ELR (cell line): ENCODE measurements around the gene RGS6.
A peak's percentile ranks its signal among the peaks of the same experiment; 100 is the strongest.

Experiments used
- DNase-seq: peaks from one replicate; pipeline ENCODE4 v3.0.0-alpha.2; 2015; ENCODE audit warnings: low read depth

The RGS6 gene

DNA sequence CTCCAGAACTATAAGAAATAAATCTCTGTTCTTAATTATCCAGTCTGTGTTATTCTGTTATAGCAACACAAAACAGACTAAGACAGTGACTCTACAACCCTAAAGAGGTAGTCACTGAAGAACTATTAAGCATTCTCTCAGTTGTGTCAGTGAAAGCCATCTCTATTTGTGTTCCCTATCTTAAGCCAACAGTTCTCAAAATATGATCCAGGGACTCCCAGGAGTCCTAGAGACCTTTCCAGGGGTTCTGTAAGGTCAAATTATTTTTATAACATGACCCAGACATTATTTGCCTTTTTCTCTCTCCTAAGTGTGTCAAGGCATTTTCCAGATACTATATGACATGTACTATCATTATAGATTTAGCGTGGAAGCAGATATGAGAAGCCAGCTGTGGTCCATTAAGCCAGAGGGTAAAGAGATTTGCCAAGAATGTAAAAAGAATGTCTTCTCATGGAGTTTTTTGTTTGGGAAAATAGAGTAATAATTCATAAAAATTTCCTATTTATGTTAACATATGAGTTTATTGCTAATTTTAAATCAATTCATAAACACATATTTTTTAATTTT lies 315.8 kb downstream of the RGS6 start:
- DNase-seq = no peak

DNA sequence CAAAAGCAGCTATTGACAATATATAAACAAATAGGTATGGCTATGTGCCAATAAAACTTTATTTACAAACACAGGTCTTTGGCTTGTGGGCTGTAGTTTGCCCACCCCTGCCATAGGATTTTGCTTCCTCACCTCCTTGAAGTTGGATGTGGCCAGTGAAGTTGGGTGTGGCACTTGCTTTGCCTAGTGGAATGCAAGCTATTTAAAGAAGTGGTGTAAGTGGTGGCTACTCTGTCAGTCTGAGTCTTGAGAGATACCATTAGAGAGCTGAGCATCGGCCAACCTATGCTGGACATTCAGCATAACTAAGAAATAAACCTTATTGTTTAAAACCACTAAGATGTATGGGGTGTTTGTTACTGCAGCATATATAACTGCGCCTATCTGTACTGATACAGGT lies 321.3 kb downstream of the RGS6 start:
- no peak for DNase-seq

DNA sequence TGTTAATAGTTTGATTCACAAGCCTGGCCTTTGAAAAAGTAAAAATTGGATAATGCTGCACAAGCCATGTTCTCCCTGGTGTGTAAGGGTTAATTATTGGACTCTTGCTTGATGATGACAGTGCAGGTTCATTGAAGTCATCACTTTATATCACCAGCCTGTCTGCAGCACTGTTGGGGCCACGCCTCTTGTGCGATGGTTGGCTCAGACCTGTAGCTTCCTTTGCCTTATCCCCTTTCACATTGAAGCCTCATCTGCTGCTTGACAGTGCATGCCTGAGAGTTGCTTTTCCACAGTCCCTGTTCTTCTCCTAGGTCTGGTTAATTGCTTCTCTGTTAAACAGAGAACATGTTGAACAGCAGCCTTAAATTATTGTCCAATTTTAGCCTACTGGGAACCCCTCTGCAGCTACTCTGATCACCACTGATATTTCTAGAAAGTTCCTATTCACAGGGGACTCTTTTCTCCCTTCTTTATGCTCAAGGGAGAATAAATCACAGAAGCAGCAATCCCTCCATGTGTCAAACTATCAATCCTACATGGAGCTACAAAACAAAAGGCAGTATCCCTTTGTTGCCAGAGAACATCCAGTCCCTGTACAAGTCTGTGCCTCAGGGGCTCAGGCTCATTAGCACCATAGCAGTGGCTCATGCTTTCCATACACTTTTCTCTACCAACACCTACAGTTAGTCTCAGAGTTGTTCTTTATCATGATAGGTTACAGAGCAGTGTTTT lies 322.1 kb downstream of the RGS6 start:
- DNase-seq = no peak

DNA sequence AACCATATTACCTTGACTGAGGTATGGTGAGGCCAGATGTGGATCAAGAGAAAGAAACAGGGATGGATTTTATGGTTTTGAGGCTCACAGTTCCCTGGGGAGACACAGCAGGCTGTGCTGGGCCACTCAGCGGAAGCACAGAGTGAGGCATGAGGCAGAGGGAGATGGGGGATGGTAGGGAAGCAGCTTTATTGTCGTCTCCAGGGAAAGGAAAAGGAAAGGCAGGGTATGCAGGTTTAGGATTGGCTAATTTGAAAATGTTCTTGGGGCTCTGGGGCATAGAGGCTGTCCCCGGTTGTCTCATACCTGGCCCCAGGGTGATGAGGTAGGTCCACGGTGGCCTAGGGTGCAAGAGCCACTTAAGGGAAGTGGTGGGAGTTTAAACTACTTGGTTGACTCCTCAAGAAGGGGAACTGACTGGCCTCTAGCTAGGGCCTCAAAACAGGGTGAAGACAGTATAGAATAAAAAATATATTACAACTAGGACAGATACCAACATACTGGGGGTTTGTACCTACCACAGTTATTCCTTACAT lies 322.8 kb downstream of the RGS6 start:
- no peak for DNase-seq

DNA sequence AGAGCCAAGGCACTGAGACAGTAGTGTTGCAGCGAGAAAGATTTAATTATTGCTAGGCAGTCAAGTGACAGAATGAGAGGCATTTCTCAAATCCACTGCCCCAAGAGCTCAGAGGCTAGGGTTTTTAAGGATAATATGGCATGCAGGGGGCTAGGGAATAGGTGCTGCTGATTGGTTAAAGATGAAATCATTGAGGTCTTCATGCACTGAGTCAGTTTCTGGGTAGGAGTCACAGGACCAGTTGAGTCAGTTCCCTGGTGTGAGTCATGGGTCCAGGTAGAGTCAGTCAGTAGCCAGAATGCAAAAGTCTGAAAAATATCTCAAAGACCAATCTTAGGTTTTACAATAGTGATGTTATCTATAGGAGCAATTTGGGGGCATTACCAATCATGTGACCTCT lies 323.8 kb downstream of the RGS6 start:
- DNase-seq = peak; percentile 56

DNA sequence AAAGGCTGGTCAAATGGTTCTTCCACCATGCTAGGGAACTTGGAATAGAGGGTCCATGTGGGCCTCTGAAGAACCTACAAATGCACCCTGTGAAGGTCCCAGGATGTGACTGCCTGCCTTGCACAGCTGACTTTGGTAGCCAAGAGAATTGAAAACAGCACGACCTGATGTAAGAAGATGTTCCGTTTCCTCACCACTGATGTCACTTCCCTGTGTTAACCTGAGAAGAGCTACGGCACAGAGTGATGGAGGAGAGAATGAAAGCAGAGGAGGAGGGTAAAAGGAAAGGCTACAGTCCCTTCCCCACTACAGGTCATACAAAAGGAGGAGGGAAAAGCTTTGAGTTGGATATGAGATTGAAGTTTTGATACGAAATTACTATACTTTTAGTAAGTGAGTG lies 328.8 kb downstream of the RGS6 start:
- DNase-seq = no peak

DNA sequence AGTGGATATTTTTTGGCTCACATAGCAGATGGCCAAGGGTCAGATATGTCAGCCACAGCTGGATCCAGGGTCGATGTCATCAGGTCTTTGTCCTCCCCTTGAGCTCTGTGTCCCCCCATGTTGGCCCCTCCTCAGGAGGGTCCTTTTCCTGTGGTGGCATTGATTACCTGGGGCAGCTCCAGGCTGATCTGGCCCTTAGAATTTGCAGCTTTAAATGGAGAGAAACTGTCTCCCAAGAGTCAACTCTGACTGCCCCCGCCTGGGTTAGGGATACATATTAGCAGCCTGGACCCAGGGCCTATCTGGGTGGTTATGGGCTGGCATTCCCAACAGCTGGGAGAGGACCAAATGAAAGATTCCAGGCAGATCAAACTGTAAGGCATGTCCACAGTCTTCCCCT lies 330.5 kb downstream of the RGS6 start:
- no peak for DNase-seq

DNA sequence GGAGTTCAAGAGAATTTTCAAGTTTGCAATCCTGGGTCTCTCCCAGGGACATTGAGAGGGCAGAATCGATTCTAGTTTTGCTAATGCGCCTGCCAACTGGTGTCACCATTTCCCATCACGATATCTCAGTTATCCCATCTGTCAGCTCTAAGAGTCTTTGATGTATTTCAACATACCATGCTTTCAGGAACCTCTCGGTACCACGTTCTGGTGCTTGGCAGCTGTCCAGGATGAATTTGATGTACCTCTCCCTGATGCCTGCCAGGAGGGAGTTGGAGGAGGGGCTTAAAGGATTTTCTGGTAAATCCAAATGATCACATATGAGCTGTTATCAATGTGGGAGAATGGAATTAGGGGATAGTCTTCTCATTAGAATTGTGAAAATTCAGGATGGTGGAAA lies 332.5 kb downstream of the RGS6 start:
- DNase-seq = no peak

DNA sequence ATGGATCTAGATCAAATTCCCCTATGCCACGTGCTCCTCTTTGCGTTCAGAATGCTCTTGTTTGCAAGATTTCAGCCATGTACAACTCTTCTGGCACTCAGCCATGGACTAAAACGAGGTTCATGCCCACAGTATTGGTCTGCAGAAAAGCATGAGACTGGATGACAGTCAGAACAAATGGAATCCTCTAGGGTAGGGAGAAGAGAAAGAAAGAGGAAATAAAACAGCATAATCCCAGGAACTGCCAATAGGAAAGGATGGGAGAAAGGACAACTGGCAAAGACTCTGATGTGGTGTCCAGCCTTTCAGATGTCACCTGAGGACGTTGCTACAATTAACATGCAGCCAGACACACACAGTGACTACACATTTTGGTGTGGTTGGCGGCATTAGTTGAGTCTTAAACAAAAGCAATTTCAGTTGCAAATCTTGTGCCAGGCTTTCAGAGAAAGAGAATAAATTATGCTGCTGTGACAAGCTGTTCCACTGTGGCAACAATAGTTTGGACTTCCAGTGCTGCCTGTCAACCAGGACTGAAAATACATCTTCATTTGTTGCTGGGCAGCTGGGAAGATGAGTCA lies 338.0 kb downstream of the RGS6 start:
- DNase-seq = no peak

DNA sequence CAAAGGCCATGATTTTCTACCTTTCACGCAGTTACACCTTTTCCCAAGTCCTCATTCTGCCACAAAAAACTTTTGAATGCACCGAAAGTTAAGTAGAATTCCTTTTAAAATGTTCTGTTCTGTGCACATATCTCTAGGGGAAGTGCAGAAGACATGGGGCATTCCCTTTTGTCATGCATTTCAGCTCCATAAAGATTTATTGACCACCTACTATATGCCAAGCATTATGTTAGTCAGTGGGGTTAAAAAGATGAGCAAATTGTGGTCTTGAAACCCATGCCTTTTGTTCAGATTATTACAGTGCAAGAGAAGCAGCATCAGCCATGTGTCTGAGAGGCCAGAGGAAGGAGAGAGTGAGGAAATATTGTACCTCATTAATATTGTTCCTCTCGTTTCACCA lies 338.5 kb downstream of the RGS6 start:
- no peak for DNase-seq

DNA sequence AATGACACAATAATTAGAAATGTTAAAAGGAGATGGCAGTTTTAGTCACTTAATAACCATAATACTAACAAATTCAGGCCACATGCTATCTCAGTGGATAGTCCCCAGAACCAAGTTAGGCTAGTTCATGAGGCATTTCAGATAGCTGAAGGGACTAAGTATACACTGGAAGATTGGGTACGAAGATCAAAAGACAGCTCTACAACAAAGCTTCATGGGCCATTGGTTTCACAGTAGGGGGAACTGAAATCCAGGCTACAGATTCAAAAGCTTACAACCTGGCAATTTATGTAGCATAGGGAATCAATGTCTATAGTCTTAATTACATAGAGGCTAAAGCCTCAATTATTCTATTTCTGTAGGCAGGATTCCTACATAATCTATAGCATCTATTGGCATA lies 343.0 kb downstream of the RGS6 start:
- no peak for DNase-seq

DNA sequence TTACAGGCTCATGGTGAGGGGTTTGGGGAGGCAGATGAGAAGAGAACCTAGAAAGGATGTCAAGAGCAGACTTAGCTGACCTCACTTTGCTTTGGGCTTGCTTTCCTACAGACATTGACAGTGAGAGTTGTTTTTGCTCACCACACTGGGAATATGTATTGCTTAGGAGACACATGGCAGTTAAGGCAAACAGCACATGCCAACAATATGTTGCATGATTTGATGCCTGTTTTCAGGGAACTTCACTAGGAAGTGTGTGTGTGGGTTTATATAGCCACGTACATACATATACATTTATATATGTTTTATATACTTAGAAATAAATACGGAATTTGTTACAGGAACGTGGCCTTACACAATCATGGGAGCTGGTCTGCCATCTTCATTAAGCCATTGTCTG lies 346.1 kb downstream of the RGS6 start:
- DNase-seq = no peak

DNA sequence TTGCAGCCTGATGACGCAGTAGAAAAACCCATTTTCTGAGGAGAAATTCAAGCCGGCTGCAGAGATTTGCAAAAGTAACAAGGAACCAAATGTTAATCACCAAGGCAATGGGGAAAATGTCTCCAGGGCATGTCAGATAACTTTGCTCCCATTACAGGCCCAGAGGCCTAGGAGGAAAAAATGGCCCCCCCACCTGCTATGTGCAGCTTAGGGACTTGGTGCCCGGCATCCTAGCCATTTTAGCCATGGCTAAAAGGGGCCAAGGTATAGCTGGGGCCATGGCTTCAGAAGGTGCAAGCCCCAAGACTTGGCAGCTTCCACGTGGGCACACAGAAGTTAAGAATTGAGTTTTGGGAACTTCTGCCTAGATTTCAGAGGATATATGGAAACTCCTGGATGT lies 351.9 kb downstream of the RGS6 start:
- no peak for DNase-seq

DNA sequence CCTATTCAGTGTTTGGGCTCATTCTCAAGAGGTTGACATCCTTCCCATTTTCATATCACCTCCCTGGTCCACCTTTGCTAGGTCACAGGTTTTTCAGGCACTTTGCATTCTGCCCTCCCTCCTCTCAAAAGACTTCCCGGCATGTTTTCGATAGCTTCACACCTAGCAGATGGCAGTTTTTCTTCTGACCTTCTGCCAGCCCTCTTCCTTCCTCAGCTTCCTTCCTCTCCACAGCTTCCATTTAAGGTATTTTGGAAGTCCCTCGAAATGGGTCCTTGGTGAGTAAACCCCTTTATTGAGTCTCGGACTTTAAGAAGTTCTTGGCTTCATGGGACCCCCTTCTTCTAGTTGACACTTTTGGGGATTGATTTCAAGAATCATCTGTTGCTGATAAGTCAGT lies 358.0 kb downstream of the RGS6 start:
- no peak for DNase-seq

DNA sequence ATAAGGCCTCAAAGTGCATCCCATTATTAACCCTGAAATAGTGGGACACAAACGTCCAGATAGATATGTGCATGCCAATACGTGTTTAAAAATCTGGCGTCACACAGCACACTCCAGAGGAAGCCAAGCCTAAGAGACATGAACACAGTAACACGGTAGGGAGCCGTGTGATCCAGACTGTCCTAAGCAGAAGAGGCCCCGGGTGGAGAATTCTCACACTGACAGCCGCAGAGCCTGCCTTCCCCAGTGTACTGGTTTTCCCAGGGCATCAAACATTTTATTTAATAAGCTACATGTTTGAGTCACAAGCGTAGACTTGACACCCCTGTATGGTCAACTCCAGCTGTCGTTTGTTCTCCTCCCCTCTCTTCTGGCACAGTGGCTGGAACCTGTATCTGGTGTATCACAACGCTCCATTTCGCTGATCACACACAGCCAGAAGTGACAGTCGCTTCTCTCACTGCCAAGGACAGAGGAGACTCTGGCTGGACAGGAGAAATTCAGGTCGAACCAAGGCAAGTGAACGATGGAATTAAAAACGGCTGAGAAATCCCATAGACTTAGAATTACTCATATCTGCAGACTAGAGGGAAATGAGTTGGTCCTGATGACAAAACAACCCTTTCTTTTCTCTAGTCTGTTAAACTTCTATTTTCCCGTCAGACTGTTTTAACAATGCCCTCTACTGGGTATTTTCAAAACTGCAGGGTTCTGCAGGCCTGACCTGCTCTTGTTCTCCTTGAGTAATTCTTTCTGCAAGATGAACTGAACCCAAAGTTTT lies 359.9 kb downstream of the RGS6 start:
- peak; percentile 78 for DNase-seq

DNA sequence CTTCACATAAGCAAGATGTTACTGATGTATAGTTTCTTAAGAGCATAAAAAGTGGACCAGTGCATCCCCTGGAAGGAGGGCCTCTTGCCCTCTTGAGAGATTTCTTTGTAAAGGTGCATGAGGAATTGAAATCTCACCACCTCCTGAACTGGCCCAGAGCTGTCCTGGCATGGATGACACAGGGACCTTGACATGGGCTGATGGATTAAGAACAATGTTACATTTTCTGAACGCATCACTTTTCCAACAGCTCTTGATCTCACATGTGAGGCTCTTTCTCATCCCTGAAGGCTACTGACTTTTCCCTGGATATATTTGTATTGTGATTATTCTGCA lies 360.4 kb downstream of the RGS6 start:
- DNase-seq = no peak

DNA sequence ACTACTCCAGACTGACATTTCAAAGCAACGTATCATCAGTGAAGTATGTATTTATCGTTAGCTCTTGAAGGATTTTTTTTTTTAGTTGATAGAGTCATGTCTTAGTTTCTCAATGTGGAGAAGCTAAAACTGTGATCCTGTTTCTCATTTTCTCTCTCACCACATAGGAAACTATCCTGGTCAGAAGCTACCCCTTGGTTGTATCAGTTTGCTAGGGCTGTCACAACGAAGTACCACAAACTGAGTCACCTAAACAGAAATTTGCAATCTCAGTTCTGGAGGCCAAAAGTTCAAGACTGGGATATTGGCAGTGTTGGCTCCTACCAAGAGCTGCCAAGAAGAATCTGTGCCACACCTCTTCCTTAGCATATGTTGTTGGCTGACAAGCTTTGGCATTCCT lies 369.1 kb downstream of the RGS6 start:
- DNase-seq = no peak

DNA sequence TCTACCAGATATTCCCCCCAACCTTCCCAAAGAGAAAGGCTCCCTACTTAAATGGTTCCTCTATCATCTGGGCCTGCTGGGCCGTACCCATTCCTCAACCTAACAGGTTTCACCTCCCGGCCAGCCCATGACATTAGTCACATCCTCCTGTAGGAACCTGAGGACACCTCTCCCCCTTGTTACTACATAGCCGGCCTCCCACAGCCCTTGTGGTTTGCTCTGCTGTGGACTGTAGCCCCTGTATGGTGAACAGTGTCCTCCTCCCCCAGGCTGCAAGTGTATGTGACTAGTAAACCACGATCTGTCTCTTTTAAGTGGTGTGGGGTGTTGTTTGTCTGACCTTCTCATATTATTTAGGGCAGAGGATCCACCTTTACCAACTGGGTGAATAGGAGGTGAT lies 371.7 kb downstream of the RGS6 start:
- DNase-seq = no peak

DNA sequence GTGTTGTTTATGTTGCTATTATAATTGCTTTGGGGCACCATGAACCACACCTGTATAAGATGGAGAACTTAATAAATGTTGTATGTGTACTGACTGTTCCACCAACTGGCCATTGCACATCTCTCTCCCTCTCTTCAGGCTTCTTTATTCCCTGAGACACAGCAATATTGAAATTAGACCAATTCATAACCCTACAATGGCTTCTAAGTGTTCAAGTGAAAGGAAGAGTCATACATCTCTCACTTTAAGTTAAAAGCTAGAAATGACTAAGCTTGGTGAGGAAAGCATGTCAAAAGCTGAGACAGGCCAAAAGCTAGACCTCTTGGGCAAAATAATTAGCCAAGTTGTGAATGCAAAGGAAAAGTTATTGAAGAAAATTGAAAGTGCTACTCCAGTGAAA lies 373.3 kb downstream of the RGS6 start:
- DNase-seq = no peak

DNA sequence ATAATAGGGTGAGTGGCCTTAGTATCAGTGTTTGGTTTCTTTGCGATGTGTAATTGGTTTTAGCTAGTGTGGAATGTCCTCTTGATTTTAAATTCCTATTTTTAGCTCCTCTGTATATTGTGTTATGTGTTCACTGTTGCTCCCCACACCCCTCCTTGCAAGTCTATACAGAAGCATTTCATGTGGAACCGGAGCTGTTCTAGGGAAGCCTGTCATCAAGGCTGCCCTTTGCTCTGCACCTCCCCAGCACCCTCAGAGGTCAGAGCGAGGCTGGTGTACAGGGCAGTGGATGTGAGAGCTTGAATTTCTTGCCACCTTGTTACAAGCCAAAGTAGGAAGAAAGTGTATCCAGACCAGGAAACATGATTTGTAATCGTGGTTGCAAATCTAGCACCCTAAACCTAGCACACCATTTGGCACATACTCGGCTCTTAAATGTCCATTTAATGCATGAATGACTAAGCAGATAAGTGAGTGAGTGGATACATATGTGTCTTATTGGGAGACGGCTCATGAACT lies 376.8 kb downstream of the RGS6 start:
- no peak for DNase-seq

DNA sequence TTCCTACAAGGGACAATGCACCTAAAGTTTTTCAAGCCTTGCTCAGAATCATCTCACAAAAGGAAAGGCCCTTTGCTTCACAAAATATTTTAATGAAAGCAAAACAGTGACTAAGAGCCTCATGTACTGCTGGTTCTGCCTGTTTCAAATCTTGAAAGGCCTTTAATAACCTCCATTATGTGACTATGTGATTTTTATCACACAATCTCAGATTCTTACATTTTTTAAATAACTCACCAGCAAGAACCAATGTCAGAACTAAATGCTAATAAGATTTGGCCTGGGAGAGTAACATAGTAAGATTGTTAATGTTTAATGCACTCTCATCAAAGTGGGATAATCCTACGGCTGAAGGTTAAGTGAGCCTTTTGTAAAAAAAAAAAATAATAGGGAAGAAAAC lies 378.9 kb downstream of the RGS6 start:
- no peak for DNase-seq

DNA sequence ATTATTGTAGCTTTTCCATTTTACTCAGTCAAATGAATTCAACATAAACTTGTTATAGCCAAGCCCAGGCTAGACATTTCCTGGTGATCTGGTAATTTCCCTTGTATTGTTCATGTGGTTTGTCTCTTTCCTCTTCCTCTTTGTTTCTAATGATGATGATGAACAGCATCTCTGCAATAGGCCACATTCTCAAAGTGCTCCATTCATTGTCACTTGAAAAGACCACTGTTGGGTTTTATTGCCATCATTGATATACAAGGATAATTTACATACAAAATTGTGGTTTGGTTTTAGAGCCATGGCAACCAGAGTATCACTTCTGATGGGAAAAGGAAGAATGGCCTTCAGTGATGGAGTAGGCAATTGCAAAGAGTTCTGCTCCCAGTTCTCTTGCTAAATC lies 379.3 kb downstream of the RGS6 start:
- DNase-seq = no peak
